Large intestine (tissue), 3 donors: ENCODE measurements around the gene ITM2C. TPM values are rescaled to one million over a fixed set of nuclear protein-coding genes. Genes with fewer than 3 reads are reported as not detected.
A peak's percentile ranks its signal among the peaks of the same experiment; 100 is the strongest.

Experiments used
- DNase-seq, 2 donors: peaks; one replicate each; pipeline versions ENCODE4 v3.0.0 to v3.0.0-alpha.2; 2013
- H3K27ac ChIP-seq: one replicate; pipeline ENCODE4 v1.5.1; 2013; ENCODE audit warnings: low read length
- H3K27me3 ChIP-seq: 2 replicates; pipeline ENCODE4 v1.6.1; 2013; ENCODE audit warnings: low read length; ENCODE audit not compliant: control insufficient read depth, insufficient read depth
- H3K36me3 ChIP-seq: 2 replicates; pipeline ENCODE4 v1.6.1; 2013; ENCODE audit warnings: low read length; ENCODE audit not compliant: control insufficient read depth, insufficient read depth
- H3K4me1 ChIP-seq: one replicate; pipeline ENCODE4 v1.6.1; 2013; ENCODE audit warnings: low read length; ENCODE audit not compliant: control insufficient read depth, insufficient read depth
- H3K4me3 ChIP-seq: one replicate; pipeline ENCODE4 v1.5.1; 2013; ENCODE audit warnings: low read length
- H3K9me3 ChIP-seq: one replicate; pipeline ENCODE4 v1.6.1; 2013; ENCODE audit warnings: mild to moderate bottlenecking, low read depth, low read length, moderate library complexity; ENCODE audit not compliant: control insufficient read depth
- WGBS: methylation state at CpG from one replicate; pipeline ENCODE4 v1.1.5; 2013; ENCODE audit warnings: low lambda C conversion rate; ENCODE audit not compliant: insufficient coverage; 5-methylcytosine and 5-hydroxymethylcytosine counted together
- polyA plus RNA-seq: library from polyadenylated mRNA; unstranded; fragments of 120-200 nt; gene quantifications from one replicate; pipeline ENCODE4 v1.2.1, GENCODE V29; 2013

Gene ITM2C
- polyA plus RNA-seq, 1 donor, result 321 TPM

- Histone ChIP-seq H3K36me3 (peaks cover 2% of the 10 kb centered on the region), H3K4me1 (peaks cover 55% of the 10 kb centered on the region), H3K27me3 (no peaks in the 10 kb centered on the region), H3K27ac (peak overlapping the region; percentile 74), H3K4me3 (peak overlapping the region; percentile 95), H3K9me3 (peaks cover 3% of the 10 kb centered on the region)
- peak; percentile 74 to 89 for DNase-seq
- WGBS, result no CpG with 5 or more reads among the region's 35 CpGs
Observed at GRCh38 chr2:230865766-230866755, 1.3 kb downstream of the ITM2C start.

- DNase-seq, result peak in 1 of 2 donors; percentile 60
- H3K36me3 ChIP-seq, result peaks cover 3% of the 10 kb centered on the region
- peak overlapping the region; percentile 95 for H3K4me3 ChIP-seq
- 67% methylated on average over 1 of the region's 13 CpGs for WGBS
- peaks cover 3% of the 10 kb centered on the region for H3K9me3 ChIP-seq
- peak overlapping the region; percentile 74 for H3K27ac ChIP-seq
- no peaks in the 10 kb centered on the region for H3K27me3 ChIP-seq
- peaks cover 64% of the 10 kb centered on the region for H3K4me1 ChIP-seq
Observed at GRCh38 chr2:230866756-230867523, 2.2 kb downstream of the ITM2C start.

DNA sequence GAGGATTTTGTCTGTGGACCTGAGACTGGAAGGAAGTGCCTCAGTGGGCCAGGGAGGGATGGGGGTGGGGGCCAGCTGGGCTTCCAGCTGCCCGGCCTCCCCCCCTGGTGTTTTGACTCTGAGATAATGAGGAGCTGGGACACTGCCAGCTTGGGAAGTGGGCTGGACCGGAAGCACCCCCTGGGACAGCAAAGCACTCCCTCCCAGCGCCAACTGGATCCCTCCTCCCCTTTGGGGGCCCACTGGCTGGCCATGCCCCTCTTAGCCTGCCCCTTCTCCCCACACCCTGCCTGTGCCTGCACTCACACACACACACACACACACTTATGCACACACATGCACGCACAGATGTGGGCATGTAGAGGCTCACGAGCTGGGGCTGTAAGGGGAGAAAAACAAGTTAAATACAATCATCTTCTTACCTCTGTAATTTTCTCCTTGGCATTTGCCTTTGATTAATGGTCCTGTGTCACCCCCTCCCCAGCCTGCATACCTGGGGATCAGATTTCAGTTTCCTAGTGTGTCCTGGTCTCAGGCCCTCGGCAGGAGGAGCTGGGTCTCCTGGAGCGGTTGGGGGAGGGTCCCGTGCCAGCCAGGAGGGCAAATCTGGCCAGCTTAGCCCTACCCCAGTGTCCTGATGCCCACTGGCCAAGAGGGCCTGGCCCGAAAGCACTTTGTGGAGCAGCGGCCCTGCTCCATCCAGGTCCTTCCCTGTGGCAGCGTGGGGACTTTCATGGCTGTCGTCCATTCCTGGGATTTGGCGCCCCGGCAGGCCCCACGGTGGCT is 3.6 kb downstream of the ITM2C start:
- H3K36me3 ChIP-seq, result peaks cover 13% of the 10 kb centered on the region
- peaks cover 73% of the 10 kb centered on the region for H3K4me1 ChIP-seq
- H3K27ac ChIP-seq, result peak overlapping the region; percentile 84
- no peak overlapping the region for H3K4me3 ChIP-seq
- DNase-seq, result peak in 1 of 2 donors; percentile 46
- H3K9me3 ChIP-seq, result peaks cover 3% of the 10 kb centered on the region
- H3K27me3 ChIP-seq, result no peaks in the 10 kb centered on the region
- no CpG with 5 or more reads among the region's 15 CpGs for WGBS

DNA sequence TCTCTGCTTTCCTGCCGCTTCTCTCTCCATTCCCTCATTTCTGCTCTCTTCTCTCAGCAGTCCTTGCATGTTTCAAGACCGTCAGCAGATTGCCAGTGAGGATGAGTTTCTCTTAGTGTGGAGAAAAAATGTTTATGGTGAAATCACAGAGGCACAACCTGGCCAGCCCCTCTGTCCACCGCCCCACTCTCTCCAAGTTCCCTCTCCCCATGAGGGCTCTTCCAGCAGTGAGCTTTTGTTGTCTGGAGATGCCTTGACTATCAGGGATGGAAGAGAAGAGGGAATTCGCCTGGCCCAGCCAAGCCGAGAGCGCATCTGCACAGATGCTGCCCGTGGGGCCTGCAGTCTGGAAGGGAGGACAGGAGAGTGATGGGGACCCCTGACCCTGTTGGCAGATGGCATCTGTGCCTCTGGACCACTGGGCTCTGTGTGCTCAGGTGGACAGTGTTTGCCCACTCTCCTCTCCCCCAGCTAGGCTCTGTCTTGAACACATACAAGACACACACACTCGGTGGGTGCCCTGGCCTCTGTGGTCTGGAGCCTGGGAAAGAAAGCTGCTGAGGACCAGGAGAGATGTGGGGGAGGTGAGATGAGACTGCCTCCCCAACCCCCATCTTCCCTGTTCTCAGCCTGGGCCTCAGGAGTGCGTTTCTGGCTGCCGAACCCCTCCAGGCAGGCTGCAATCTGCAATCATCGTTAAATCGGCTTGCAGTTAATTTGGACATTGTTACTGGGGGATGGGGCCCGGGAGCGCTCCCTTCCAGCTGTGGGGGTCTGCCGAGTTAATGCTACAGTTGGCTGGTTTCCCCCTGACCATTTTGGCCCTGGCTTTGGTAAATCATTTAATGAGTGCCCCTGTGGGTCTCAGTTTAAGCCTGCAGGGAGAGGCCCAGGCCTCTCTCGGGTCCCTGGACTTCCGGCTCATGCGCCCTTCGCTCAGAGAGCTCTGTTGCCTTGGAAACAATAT is 4.5 kb downstream of the ITM2C start:
- H3K4me3 ChIP-seq, result no peak overlapping the region
- DNase-seq, result peak in 1 of 2 donors; percentile 81
- H3K27me3 ChIP-seq, result no peaks in the 10 kb centered on the region
- peaks cover 1% of the 10 kb centered on the region for H3K9me3 ChIP-seq
- peak overlapping the region; percentile 84 for H3K27ac ChIP-seq
- peaks cover 76% of the 10 kb centered on the region for H3K4me1 ChIP-seq
- H3K36me3 ChIP-seq, result peaks cover 22% of the 10 kb centered on the region
- WGBS, result no CpG with 5 or more reads among the region's 19 CpGs

DNA sequence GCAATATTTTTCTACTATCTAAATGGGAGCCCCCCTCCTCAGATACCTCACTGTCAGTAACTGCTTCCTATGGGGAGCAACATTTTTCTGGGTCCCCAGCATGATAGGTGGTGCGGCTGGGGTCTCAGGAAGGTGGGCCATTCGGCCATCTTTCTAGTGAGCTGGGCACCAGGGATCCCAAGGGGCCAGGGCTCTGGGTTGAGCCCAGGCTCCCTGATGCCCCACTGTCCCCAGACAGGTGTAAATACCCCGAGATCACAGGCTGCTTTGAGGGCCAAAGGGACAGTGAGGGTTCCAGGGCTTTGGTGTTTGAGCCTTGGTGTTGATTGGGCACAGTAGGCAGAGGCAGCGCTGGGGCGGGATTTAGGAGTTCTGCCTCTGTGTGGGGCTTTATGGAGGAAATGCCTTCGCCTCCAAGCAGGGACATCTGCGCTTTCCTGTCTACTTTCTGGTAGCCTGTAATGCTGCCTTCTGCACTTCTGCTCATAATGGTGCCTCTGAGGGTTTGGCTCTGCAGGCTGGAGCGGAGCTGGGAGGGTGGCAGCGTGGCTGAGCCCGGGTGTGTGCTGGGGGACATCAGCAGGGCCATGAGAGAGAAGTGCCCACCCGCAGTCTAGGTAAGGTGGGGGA is 5.3 kb downstream of the ITM2C start:
- Histone ChIP-seq H3K4me1 (peaks cover 74% of the 10 kb centered on the region), H3K36me3 (peaks cover 30% of the 10 kb centered on the region), H3K27ac (peak overlapping the region; percentile 84), H3K9me3 (no peaks in the 10 kb centered on the region), H3K27me3 (no peaks in the 10 kb centered on the region), H3K4me3 (no peak overlapping the region)
- DNase-seq, result no peak
- no CpG with 5 or more reads among the region's 11 CpGs for WGBS

GRCh38 chr2:230870544-230871360 is 6.0 kb downstream of the ITM2C start:
- Histone ChIP-seq H3K36me3 (peaks cover 37% of the 10 kb centered on the region), H3K9me3 (no peaks in the 10 kb centered on the region), H3K27me3 (no peaks in the 10 kb centered on the region), H3K4me3 (no peak overlapping the region), H3K27ac (peak overlapping the region; percentile 84), H3K4me1 (peaks cover 74% of the 10 kb centered on the region)
- DNase-seq, result peak; percentile 75 to 87
- 10% methylated on average over 4 of the region's 18 CpGs for WGBS

GRCh38 chr2:230871361-230872150 is 6.8 kb downstream of the ITM2C start:
- Histone ChIP-seq H3K36me3 (peaks cover 44% of the 10 kb centered on the region), H3K27me3 (no peaks in the 10 kb centered on the region), H3K27ac (peak overlapping the region; percentile 84), H3K4me1 (peaks cover 68% of the 10 kb centered on the region), H3K9me3 (no peaks in the 10 kb centered on the region), H3K4me3 (no peak overlapping the region)
- no peak for DNase-seq
- no CpG with 5 or more reads among the region's 17 CpGs for WGBS
